GM12872 (cell line): ENCODE results near the gene S100A7.

Experiments used
- TF ChIP-seq, protein P1 (sequence below): IDR thresholded peaks from 3 replicates; pipeline ENCODE4 v1.5.1; 2011; ENCODE audit warnings: low read depth, mild to moderate bottlenecking, low read length, moderate library complexity; ENCODE audit not compliant: insufficient read depth

Gene S100A7

DNA sequence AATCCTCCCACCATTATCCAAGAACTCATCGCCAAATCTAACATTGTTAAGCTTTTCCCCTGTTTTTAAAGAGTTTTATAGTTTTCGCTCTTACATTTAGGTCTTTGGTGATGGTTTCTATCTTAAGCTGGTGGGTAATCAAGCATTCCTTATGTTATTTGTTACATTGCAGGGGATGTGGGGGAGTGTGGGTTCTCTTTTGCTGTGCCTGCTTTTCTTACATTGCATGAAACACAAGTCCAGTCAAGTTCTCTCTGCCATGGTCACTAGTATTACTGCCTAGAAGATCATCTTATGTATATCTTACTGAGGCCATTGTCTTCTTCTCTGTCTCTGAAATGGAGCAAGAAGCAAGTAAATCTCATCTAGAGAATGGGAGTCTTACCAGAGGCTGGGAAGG lies 27.3 kb upstream of the S100A7 start:
- TF ChIP-seq, protein P1, sequence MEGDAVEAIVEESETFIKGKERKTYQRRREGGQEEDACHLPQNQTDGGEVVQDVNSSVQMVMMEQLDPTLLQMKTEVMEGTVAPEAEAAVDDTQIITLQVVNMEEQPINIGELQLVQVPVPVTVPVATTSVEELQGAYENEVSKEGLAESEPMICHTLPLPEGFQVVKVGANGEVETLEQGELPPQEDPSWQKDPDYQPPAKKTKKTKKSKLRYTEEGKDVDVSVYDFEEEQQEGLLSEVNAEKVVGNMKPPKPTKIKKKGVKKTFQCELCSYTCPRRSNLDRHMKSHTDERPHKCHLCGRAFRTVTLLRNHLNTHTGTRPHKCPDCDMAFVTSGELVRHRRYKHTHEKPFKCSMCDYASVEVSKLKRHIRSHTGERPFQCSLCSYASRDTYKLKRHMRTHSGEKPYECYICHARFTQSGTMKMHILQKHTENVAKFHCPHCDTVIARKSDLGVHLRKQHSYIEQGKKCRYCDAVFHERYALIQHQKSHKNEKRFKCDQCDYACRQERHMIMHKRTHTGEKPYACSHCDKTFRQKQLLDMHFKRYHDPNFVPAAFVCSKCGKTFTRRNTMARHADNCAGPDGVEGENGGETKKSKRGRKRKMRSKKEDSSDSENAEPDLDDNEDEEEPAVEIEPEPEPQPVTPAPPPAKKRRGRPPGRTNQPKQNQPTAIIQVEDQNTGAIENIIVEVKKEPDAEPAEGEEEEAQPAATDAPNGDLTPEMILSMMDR: no peak

DNA sequence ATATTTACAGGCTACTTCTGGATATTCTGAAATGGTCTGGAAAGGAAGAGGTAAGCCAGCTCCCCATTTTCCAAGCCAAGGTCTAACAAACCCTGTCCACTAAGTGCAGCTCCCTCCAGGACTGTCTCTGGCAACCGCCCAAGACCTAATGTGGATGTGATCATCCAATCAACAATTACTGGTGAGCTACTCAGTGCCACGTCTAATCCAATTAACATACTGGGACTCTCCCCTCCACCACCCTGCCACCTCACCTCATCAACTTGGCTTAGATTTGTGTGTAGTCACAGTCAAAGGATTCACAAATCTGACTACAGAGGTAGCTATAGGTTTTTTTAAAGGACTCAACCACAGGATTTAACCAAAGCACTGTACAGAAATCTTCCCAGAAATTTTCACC lies 25.4 kb upstream of the S100A7 start:
- TF ChIP-seq, protein P1: no peak

DNA sequence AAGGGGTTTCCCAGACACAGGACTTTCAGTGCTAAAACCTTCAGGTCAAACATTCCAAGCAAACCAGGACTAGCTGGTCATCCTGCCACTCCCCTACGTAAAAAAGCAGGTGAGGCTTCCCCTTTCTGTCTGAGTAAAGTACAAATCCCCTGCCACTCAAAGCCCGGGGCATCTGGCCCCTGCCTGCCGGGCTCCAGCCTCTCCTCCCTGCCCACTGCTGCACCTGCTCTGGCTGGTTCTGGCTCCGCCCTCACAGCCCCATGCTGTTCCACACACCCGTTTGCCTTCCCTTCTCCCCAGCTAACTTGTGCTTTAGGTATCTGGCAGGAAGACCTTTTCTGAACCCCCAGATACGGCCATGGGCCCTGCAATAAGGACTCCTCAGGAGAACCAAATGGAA lies 23.3 kb upstream of the S100A7 start:
- TF ChIP-seq, protein P1: no peak

DNA sequence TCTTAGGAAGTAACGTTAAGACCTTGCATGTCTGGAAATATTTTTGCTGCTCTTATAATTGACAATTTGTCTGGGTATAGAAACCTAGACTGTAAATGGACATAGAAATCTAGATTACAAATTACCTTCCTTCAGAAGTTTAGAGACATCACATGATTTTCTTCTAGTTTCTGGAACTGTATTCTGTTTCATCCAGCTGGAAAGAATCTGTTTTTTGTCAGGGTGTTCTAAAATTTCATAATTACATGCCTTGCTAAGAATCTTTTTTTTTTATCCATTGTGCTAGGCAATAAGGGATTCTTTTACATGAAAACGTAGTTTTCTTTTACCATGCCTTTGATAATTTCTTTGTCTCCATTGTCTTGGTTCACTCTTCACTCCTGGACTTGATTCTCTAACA lies 20.7 kb upstream of the S100A7 start:
- TF ChIP-seq, protein P1: no peak

DNA sequence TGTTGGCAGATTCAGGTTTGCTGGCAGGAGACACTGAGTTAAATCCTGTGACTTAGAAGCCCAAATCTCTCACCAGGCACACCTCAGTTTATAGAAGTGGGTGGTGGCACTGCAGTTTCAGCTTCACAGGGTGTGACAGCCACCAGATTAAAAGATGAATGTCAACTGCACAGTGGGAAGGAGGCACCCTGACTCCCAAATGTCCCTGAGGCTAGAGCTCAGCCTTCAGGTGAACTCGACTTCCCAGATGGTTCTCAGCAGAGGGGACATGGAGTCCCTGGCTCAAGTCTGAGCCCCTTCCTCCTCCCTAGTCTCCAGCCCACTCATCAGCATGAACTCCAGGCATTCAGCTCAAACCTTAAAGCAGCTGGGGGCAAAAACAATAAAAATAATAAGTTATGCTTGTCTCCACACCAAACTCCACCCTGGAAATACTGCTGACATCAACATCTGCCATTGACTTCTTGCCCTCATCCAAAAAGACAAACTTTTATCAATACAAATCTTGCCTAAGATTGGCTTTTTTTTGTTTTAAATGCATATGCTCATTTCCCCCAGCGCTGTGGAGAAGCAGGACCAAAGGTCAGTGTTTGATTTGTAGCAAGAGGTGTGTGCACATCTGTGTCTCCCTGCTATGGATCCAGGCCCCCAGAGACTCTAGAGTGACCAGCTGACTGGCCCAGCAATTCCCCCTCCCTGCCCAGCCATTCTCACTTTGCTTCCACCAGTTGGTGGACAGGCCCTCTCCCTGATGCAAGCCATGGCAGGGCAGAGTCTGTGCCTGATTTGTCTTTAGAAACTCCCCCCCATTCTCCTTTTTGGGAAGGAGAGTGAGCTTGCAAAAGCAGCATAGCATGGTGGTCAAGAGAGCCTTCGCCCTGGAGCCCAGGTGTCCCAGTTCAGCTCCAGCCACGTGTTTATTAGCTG lies 18.5 kb upstream of the S100A7 start:
- TF ChIP-seq, protein P1: no peak

DNA sequence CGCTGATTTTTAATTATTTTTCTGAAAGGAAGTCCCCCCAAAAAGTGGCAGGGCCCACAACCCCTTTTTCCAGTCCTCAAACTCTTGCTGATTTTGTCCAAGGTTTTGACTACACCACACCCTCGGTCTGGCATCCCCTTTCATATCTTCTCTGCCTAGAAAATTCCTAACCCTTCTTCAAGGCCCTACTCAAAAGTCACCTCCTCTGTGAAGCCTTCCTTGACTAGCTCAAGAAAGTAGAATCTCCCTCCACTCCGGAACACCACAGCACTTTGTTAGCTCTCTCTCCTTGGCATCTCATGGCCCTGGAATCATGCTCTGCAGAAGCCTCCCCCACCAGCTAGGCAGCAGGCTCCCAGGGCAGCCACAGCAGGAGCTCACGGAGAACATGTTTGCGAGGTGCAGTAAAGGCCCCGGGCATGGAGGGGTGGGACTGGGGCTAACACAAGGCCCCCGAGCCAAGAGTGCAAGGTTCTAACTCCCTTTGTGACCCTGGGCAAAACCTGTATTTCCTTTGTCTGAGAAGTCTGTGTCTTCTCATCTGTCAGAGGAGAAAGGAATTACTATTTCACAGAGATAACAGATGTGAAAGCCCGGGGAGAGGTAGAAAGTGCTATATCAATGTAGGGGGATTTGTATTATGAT lies 17.7 kb upstream of the S100A7 start:
- TF ChIP-seq, protein P1: no peak

DNA sequence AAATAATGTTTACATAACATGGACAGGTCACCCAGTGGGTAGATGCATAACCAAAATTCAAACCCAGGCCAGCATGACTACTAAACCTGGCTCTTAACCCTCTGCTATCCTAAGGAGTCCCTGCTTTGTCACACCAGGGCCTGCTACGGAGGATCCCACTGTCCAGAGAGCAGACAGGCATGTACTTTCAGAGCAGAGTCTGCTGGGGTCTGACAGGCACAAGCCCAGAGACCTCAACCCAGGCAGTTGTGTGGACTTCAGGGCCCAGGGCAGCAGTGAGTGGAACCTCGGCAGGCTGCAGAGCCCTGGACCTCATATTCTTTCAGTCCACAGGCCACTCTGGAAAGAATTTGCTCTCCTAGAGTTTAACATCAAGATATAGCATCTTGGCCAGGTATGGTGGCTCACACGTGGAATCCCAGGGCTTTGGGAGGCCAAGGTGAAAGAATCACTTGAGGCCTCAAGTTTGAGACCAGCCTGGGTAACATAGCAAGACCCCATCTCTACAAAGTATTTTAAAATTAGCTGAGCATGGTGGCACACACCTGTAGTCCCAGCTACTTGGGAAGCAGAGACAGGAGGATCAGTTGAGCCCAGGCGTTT lies 16.1 kb upstream of the S100A7 start:
- TF ChIP-seq, protein P1: no peak
